RWPE1 (cell line): ENCODE results near the gene ITPK1.

ENCODE experiments used
- CTCF ChIA-PET: fragments of 350-600 bp; sonication (Branson Sonifier 250); formaldehyde crosslinking; extraction: SDS; loops from one replicate; lab custom pipeline; 2021; lab: Yijun Ruan, JAX
- POLR2A ChIA-PET: fragments of 400-600 bp; formaldehyde crosslinking; extraction: SDS; loops from one replicate; lab custom pipeline; 2020; ENCODE audit warnings: antibody characterized with exemption; ENCODE audit not compliant: low non-redundant PET; lab: Yijun Ruan, JAX
- DNase-seq: peaks from one replicate; pipeline ENCODE4 v3.0.0; 2012; ENCODE audit warnings: low spot score
- H3K27ac ChIP-seq: fragments of 450-650 bp; 2 replicates; pipeline ENCODE4 v1.5.1; 2017
- TF ChIP-seq, protein P1 (sequence below): fragments of 450-650 bp; conservative IDR thresholded peaks from 2 replicates; pipeline ENCODE4 v1.5.1; 2017; ENCODE audit warnings: low read depth, mild to moderate bottlenecking

The ITPK1 gene

DNA sequence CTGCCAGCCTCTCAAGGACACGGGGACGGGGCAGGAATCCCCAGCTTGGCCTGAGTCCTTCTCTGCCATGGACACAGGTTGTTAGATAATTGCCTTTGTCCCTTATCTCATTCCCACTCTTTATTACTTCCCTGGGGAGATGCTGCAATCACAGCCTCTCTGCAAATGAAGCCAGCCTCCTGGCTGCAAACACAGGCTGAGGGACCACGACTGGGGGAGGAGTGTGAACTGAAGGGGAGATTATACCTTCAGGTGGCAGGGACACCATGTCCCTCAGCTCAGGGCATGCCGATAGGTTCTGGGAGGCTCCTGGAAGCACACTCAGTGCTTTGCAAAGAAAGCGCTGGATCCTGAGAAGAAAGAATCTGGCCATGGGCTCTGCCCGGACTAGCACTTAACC lies 208.9 kb downstream of the ITPK1 start:
- POLR2A ChIA-PET: no interaction called here
- TF ChIP-seq, protein P1, sequence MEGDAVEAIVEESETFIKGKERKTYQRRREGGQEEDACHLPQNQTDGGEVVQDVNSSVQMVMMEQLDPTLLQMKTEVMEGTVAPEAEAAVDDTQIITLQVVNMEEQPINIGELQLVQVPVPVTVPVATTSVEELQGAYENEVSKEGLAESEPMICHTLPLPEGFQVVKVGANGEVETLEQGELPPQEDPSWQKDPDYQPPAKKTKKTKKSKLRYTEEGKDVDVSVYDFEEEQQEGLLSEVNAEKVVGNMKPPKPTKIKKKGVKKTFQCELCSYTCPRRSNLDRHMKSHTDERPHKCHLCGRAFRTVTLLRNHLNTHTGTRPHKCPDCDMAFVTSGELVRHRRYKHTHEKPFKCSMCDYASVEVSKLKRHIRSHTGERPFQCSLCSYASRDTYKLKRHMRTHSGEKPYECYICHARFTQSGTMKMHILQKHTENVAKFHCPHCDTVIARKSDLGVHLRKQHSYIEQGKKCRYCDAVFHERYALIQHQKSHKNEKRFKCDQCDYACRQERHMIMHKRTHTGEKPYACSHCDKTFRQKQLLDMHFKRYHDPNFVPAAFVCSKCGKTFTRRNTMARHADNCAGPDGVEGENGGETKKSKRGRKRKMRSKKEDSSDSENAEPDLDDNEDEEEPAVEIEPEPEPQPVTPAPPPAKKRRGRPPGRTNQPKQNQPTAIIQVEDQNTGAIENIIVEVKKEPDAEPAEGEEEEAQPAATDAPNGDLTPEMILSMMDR: no peak
- no peak overlapping the region for H3K27ac ChIP-seq
- CTCF ChIA-PET: interaction anchor here (0.8 kb wide), 1 partner anchor 26 kb away, joined by 3 read pairs; no protein-coding TSS in a partner anchor
- no peak for DNase-seq

DNA sequence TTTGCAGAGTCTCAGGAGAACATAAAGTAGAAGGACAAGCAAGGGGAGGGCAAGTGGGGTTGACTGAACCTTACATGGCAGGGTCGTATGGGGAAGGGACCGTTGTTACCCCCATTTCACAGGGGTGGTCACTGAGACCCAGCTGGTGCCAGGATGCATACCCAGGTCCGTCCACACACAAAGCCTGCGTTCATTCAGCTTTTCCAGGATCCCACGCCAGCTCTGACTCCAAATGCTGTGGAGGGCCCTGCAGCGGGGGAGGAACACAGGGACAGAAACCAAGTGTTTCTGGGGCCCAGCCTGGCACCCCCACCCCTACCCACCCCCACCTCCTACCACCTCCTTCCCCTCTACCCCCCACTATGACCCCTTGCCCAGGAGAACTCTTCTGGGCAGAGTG lies 209.3 kb downstream of the ITPK1 start:
- CTCF ChIA-PET: interaction anchor here (0.8 kb wide), 1 partner anchor 26 kb away, joined by 3 read pairs; no protein-coding TSS in a partner anchor
- no peak for DNase-seq
- TF ChIP-seq, protein P1: no peak
- H3K27ac ChIP-seq: no peak overlapping the region
- POLR2A ChIA-PET: no interaction called here

DNA sequence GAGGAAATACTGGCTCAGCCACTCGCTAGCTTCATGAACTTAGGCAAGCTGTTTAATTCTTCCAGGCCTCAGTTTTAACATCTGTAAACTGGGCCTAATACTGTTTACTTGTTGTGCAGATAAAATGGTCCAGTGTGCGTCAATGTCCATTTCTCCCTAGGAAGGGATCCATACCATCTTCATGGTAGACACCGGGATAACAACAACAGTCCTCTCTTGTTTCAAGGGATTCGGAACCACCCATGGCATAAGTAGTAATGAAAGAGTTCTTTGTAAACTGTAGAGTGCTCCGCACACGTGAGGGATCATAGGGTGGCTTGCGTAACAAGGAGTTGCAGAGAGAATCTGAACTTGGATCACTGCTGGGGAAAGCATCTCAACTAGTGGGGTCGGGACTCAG lies 210.1 kb downstream of the ITPK1 start:
- POLR2A ChIA-PET: no interaction called here
- H3K27ac ChIP-seq: no peak overlapping the region
- no peak for DNase-seq
- CTCF ChIA-PET: interaction anchor here (0.6 kb wide), 1 partner anchor 549 kb away, joined by 4 read pairs; no protein-coding TSS in a partner anchor
- TF ChIP-seq, protein P1: no peak

DNA sequence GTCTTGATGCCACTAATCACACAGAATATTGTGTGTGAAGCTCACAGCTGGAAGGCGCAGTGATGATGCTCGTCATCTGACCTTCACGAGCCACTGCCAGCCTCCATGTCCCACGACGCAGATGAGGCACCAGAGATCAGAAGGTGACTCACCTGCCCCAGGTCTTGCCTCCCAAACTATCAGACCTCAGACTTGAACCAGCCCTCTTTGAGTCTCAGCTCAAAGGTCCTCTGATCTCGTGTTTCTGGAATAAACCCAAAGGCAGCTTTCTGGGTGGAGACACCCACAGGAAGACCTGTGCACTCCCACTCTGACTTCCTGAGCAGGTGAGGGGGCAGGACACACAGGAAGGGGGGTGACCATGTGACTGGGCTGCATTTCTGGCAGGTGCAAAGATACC lies 212.4 kb downstream of the ITPK1 start:
- TF ChIP-seq, protein P1: no peak
- DNase-seq: no peak
- H3K27ac ChIP-seq: no peak overlapping the region
- ChIA-PET POLR2A (no interaction called here), CTCF (no interaction called here)

DNA sequence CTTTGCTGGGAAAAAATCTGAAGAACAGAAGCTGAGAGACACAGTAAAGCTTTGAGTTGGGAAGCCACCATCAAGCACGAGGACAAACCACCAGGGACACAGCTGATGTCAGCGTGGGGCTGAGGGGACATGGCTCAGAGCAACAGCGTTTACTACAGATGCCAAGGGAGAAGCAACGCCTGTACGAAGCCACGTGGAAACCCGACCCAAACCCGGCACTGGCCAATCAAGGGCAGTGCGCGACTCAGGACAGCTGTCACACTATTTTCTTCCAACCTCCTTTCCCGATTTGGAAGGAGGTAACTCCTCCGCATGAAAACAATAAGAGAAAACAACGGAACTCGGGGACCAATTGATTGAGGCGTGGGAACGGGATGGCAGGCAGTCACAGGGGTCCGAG lies 213.0 kb downstream of the ITPK1 start:
- TF ChIP-seq, protein P1: no peak
- ChIA-PET CTCF (interaction anchor here (0.6 kb wide), 1 partner anchor 380 kb away, joined by 3 read pairs; no protein-coding TSS in a partner anchor), POLR2A (no interaction called here)
- no peak for DNase-seq
- no peak overlapping the region for H3K27ac ChIP-seq

DNA sequence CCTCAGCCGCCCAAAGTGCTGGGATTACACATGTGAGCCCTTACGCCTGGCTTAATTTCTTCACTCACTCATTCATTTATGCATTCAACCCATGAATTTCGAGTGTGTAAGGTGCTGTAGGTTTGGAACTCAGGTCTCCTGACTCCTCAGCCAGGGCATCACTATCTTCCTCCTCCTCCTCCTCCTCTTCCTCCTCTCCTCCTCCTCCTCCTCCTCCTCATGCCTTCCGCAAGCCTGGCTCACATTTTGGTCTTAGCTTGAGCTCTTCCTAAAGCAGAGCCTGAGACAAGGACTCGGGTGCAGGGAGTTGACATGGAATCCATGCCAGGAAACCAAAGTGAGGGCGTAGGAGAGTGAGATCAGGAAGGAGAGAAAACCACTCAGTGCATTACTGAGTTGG lies 213.5 kb downstream of the ITPK1 start:
- ChIA-PET CTCF (no interaction called here), POLR2A (no interaction called here)
- H3K27ac ChIP-seq: no peak overlapping the region
- DNase-seq: no peak
- TF ChIP-seq, protein P1: no peak
